Liver (tissue), 9 donors: ENCODE measurements around the gene KANK3. TPM values are rescaled to one million over a fixed set of nuclear protein-coding genes. Genes with fewer than 3 reads are reported as not detected.
"Not testable (repeated sequence)": the region's sequence is repeated elsewhere in the genome, so short reads cannot be mapped to it uniquely, and the experiment has no call there.

ENCODE experiments used
- DNase-seq: peaks from one replicate; pipeline ENCODE4 v3.0.0-alpha.2; 2017; ENCODE audit warnings: low spot score
- H3K27ac ChIP-seq, 2 donors: one replicate each; pipeline ENCODE4 v1.7.0; 2013; ENCODE audit warnings: inconsistent platforms in 2 of 2, low read length in 2 of 2, control low read depth in 1 of 2, low read depth in 1 of 2, mild to moderate bottlenecking in 1 of 2
- H3K27me3 ChIP-seq, 4 donors: one replicate each; pipeline versions ENCODE4 v1.6.1 to v1.7.0; 2013; ENCODE audit warnings: low read length in 3 of 4, inconsistent platforms in 1 of 4, mild to moderate bottlenecking in 1 of 4, moderate library complexity in 1 of 4; ENCODE audit not compliant: control insufficient read depth in 4 of 4, insufficient read depth in 4 of 4
- H3K36me3 ChIP-seq, 4 donors: one replicate each; pipeline versions ENCODE4 v1.6.1 to v1.7.0; 2013; ENCODE audit warnings: low read length in 3 of 4, mild to moderate bottlenecking in 3 of 4, low read depth in 1 of 4, moderate library complexity in 1 of 4; ENCODE audit not compliant: control insufficient read depth in 4 of 4, insufficient read depth in 3 of 4
- H3K4me1 ChIP-seq, 4 donors: one replicate each; pipeline versions ENCODE4 v1.6.1 to v1.7.0; 2013; ENCODE audit warnings: low read length in 3 of 4, mild to moderate bottlenecking in 3 of 4, moderate library complexity in 1 of 4; ENCODE audit not compliant: control insufficient read depth in 4 of 4, insufficient read depth in 4 of 4
- H3K4me3 ChIP-seq, 3 donors: one replicate each; pipeline versions ENCODE4 v1.6.1 to v1.7.0; 2013; ENCODE audit warnings: low read length in 3 of 3, control low read depth in 1 of 3, low read depth in 1 of 3, mild to moderate bottlenecking in 1 of 3
- H3K9ac ChIP-seq, 2 donors: one replicate each; pipeline ENCODE4 v1.7.0; 2013; ENCODE audit warnings: low read length in 2 of 2, mild to moderate bottlenecking in 2 of 2, moderate library complexity in 2 of 2, control low read depth in 1 of 2, low read depth in 1 of 2
- H3K9me3 ChIP-seq, 4 donors: one replicate each; pipeline versions ENCODE4 v1.6.1 to v1.7.0; 2013; ENCODE audit warnings: low read length in 3 of 4; ENCODE audit not compliant: control insufficient read depth in 4 of 4
- ATF3 ChIP-seq: IDR thresholded peaks from 2 replicates; pipeline ENCODE4 v1.6.1; 2016; ENCODE audit warnings: antibody characterized with exemption
- EGR1 ChIP-seq, 2 donors: IDR thresholded peaks; 2 replicates each; pipeline ENCODE4 v1.6.1; 2016 to 2018; ENCODE audit warnings: antibody characterized with exemption in 2 of 2, low read depth in 2 of 2
- FOXA2 ChIP-seq: IDR thresholded peaks from 2 replicates; pipeline ENCODE4 v1.6.1; 2016; ENCODE audit warnings: antibody characterized with exemption
- GABPA ChIP-seq, 2 donors: IDR thresholded peaks in 1 of 2; conservative IDR thresholded peaks in 1 of 2; 2 replicates each; pipeline ENCODE4 v1.6.1; 2016; ENCODE audit warnings: antibody characterized with exemption in 2 of 2, mild to moderate bottlenecking in 1 of 2, moderate library complexity in 1 of 2
- HNF4A ChIP-seq, 2 donors: conservative IDR thresholded peaks; 2 replicates each; pipeline ENCODE4 v1.6.1; 2016; ENCODE audit warnings: antibody characterized with exemption in 2 of 2, mild to moderate bottlenecking in 2 of 2
- HNF4G ChIP-seq: IDR thresholded peaks from 2 replicates; pipeline ENCODE4 v1.6.1; 2016; ENCODE audit warnings: antibody characterized with exemption
- NR2F2 ChIP-seq: IDR thresholded peaks from 2 replicates; pipeline ENCODE4 v1.6.1; 2016; ENCODE audit warnings: antibody characterized with exemption
- RAD21 ChIP-seq, 2 donors: IDR thresholded peaks; 2 replicates each; pipeline ENCODE4 v1.6.1; 2016; ENCODE audit warnings: antibody characterized with exemption in 2 of 2, mild to moderate bottlenecking in 2 of 2
- TAF1 ChIP-seq: conservative IDR thresholded peaks from 2 replicates; pipeline ENCODE4 v1.6.1; 2016; ENCODE audit warnings: antibody characterized with exemption, mild to moderate bottlenecking
- ZBTB33 ChIP-seq: IDR thresholded peaks from 2 replicates; pipeline ENCODE4 v1.6.1; 2016; ENCODE audit warnings: antibody characterized with exemption
- WGBS: extraction: QIAGEN DNeasy Blood & Tissue Kit; methylation state at CpG from one replicate; pipeline ENCODE4 v1.1.7; 2013; 5-methylcytosine and 5-hydroxymethylcytosine counted together
- polyA plus RNA-seq, 2 donors: library from polyadenylated mRNA; stranded (reverse) in 1 of 2; unstranded in 1 of 2; fragments of 200-250 nt in 1 of 2; fragments of >200 nt in 1 of 2; fragmentation: Nextera tagmentation in 1 of 2; extraction: Ambion mirVana in 1 of 2; gene quantifications; one replicate each; pipeline versions ENCODE4 v1.2.1 to v1.2.3, GENCODE V29; 2013 to 2015
- total RNA-seq, 2 donors: library from RNA; depleted of rRNA; stranded (reverse); fragments of >200 nt; gene quantifications; one replicate each; pipeline ENCODE4 v1.2.3, GENCODE V29; 2014
- donor health status: healthy.
- donor health status: healthy.
- donor health status: healthy.
- donor health status: healthy.
- donor health status: healthy.

The KANK3 gene
- total and polyA plus RNA-seq, 4 donors = 0.44 to 4.5 (median 3.4) TPM

- DNase-seq, H3K27me3 ChIP-seq, H3K36me3 ChIP-seq, H3K9me3 ChIP-seq, H3K27ac ChIP-seq, H3K4me3 ChIP-seq, H3K9ac ChIP-seq: not testable (repeated sequence)
- H3K4me1 ChIP-seq = peaks cover 0 to 11% (median 2%) of the 10 kb centered on the region in 4 donors
- 90% methylated on average over 4 of the region's 4 CpGs for WGBS
Measured at GRCh38 chr19:8384569-8384968, 41.5 kb upstream of the KANK3 start.

GRCh38 chr19:8379156-8379891 is 36.3 kb upstream of the KANK3 start:
- not testable (repeated sequence) for H3K9me3 ChIP-seq, H3K27ac ChIP-seq, H3K9ac ChIP-seq, DNase-seq, H3K27me3 ChIP-seq, H3K4me1 ChIP-seq, H3K36me3 ChIP-seq, H3K4me3 ChIP-seq
- WGBS = 96% methylated on average over 13 of the region's 13 CpGs

GRCh38 chr19:8377598-8377997 is 34.5 kb upstream of the KANK3 start:
- peaks cover 7 to 13% (median 8%) of the 10 kb centered on the region in 4 donors for H3K4me1 ChIP-seq
- no peak overlapping the region for H3K27ac ChIP-seq
- H3K27me3 ChIP-seq = no peaks in the 10 kb centered on the region
- H3K36me3 ChIP-seq = peaks cover 0 to 8% (median 5%) of the 10 kb centered on the region in 4 donors
- WGBS = 67% methylated on average over 1 of the region's 1 CpG
- DNase-seq = no peak
- no peaks in the 10 kb centered on the region for H3K9me3 ChIP-seq
- no peak overlapping the region for H3K4me3 ChIP-seq
- TF ChIP-seq EGR1 (IDR thresholded peaks at IDR 0.05; ENCODE audit: low read depth in 2 of 2) = no peak
- no peak for TF ChIP-seq HNF4A (conservative IDR thresholded peaks at IDR 0.05)
- no peak for TF ChIP-seq ZBTB33
- no peak for TF ChIP-seq FOXA2
- no peak for TF ChIP-seq RAD21 (IDR thresholded peaks at IDR 0.05)
- TF ChIP-seq TAF1 = no peak
- no peak for TF ChIP-seq NR2F2
- no peak for TF ChIP-seq ATF3
- TF ChIP-seq HNF4G = no peak
- TF ChIP-seq GABPA (IDR thresholded peaks at IDR 0.05 in 1 of 2, conservative IDR thresholded peaks at IDR 0.05 in 1 of 2) = no peak
- H3K9ac ChIP-seq = no peak overlapping the region

GRCh38 chr19:8376373-8376974 is 33.4 kb upstream of the KANK3 start:
- not testable (repeated sequence) for H3K36me3 ChIP-seq, H3K27me3 ChIP-seq
- WGBS = 89% methylated on average over 10 of the region's 10 CpGs

GRCh38 chr19:8375766-8376165 is 32.7 kb upstream of the KANK3 start:
- WGBS = 98% methylated on average over 32 of the region's 32 CpGs
- H3K4me3 ChIP-seq, DNase-seq, H3K9me3 ChIP-seq, H3K9ac ChIP-seq, H3K27me3 ChIP-seq, H3K36me3 ChIP-seq, H3K27ac ChIP-seq: not testable (repeated sequence)
- H3K4me1 ChIP-seq = peaks cover 9 to 22% (median 12%) of the 10 kb centered on the region in 4 donors

More at GRCh38 chr19:8376373-8376974, 33.4 kb upstream of the KANK3 start:
- DNase-seq, H3K27ac ChIP-seq, H3K4me3 ChIP-seq, H3K9me3 ChIP-seq, H3K9ac ChIP-seq: not testable (repeated sequence)
- H3K4me1 ChIP-seq = peaks cover 7 to 15% (median 9%) of the 10 kb centered on the region in 4 donors
